GM18858 (cell line): ENCODE results near the gene GAA.
"Not testable (repeated sequence)": the region's sequence is repeated elsewhere in the genome, so short reads cannot be mapped to it uniquely, and the experiment has no call there.

ENCODE experiments used
- ATAC-seq: cut with Tn5 transposase; IDR thresholded peaks from one replicate; pipeline ENCODE4 v1.9.1; 2021; ENCODE audit not compliant: unreplicated experiment

The GAA gene

DNA sequence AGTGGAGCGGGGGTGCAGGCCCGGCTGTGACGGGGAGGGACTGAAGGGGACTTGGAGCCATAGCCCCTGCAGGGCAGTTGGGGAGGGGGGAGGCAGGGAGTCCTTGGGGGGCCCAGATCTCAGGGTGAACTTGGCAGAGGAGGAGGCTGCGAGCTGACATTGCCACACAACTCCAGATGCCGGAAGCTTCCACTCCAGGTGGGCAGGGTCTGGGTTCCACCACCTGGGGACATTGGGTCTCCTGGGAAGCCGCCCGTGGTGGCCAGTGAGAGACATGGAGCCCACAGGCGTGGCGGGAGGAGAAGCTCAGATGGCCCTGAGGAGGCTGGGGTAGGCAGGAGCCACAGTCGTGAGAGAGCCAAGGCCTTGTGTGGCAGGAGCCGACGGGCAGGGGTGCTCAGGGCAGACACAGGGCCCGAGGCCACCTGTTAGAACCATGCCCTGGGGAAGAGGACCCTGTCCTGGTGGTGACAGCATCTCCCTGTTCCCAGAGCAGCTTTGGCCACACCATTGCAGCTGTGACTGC lies 18.2 kb upstream of the GAA start:
- no peak for ATAC-seq

DNA sequence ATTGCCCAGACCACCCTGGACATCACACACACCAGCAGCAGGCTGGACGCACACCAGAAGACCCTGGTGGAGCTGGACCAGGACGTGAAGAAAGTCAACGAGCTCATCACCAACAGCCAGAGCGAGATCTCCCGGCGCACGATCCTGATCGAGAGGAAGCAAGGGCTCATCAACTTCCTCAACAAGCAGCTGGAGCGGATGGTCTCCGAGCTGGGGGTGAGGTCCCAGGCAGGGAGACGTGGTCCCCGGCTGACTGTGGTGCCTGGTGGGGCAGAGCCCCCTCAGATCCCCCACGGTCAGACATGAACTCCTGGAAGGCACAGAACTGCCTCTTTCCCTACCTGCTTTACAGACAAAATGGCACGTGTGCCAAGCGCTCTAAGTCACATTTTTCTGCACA lies 16.6 kb upstream of the GAA start:
- ATAC-seq, result no peak

- no peak for ATAC-seq
Measured at GRCh38 chr17:80086081-80086480, 15.3 kb upstream of the GAA start.

GRCh38 chr17:80086616-80087015 lies 14.8 kb upstream of the GAA start:
- no peak for ATAC-seq

- ATAC-seq, result no peak
Measured at GRCh38 chr17:80087346-80088265, 13.8 kb upstream of the GAA start.

DNA sequence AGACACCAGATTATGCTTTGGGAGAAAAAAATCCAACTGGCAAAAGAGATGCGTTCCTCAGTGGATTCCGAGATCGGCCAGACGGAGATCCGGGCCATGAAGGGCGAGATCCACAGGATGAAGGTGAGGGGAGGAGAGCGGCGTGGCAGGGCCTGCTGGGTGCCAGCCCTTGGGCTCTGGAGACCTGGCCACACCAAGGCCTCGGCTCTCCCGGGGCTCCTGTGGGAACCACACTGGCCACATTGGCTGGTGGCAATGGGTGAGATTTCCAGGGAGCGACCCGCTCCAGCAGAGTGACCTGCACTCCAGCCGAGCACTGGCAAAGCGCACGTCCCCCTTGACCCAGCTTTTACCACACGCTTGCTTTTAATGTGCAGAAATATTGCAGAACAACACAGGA lies 11.6 kb upstream of the GAA start:
- ATAC-seq, result no peak

- not testable (repeated sequence) for ATAC-seq
Measured at GRCh38 chr17:80090164-80090563, 11.2 kb upstream of the GAA start.

DNA sequence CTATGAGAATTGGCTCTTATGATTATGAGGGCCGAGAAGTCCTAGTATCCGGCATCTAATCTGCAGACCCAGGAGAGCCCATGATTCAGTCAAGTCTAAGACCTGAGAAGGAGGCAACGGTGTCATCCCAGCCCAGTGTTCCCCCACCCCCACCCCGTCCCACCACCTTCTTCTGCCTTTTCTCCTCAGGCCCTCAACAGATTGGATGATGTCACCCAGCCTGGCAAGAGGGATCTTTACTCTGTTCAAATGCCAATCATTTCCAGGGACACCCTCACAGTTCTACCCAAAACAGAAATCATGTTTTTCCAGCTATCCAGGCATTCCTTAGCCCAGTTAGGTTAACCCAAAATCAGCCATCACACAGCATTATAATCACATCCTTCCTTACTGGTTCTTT lies 10.0 kb upstream of the GAA start:
- ATAC-seq, result no peak

- no peak for ATAC-seq
Measured at GRCh38 chr17:80092959-80093358, 8.4 kb upstream of the GAA start.

GRCh38 chr17:80095038-80095843 lies 6.1 kb upstream of the GAA start:
- ATAC-seq, result no peak

- no peak for ATAC-seq
Measured at GRCh38 chr17:80095844-80096475, 5.4 kb upstream of the GAA start.

GRCh38 chr17:80096561-80097021 lies 4.8 kb upstream of the GAA start:
- no peak for ATAC-seq

- no peak for ATAC-seq
Measured at GRCh38 chr17:80097127-80097621, 4.2 kb upstream of the GAA start.

GRCh38 chr17:80097844-80098691 lies 3.3 kb upstream of the GAA start:
- ATAC-seq, result no peak

GRCh38 chr17:80099291-80100034 lies 1.9 kb upstream of the GAA start:
- ATAC-seq, result no peak

- ATAC-seq, result no peak
Measured at GRCh38 chr17:80100035-80100323, 1.4 kb upstream of the GAA start.

DNA sequence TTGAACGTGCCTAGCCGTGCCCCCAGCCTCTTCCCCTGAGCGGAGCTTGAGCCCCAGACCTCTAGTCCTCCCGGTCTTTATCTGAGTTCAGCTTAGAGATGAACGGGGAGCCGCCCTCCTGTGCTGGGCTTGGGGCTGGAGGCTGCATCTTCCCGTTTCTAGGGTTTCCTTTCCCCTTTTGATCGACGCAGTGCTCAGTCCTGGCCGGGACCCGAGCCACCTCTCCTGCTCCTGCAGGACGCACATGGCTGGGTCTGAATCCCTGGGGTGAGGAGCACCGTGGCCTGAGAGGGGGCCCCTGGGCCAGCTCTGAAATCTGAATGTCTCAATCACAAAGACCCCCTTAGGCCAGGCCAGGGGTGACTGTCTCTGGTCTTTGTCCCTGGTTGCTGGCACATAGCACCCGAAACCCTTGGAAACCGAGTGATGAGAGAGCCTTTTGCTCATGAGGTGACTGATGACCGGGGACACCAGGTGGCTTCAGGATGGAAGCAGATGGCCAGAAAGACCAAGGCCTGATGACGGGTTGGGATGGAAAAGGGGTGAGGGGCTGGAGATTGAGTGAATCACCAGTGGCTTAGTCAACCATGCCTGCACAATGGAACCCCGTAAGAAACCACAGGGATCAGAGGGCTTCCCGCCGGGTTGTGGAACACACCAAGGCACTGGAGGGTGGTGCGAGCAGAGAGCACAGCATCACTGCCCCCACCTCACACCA lies 724 bp downstream of the GAA start:
- ATAC-seq, result no peak

- no peak for ATAC-seq
Measured at GRCh38 chr17:80102664-80103448, 1.5 kb downstream of the GAA start.
